ENCODE measurements around the gene AUH. TPM values are rescaled to one million over a fixed set of nuclear protein-coding genes. Genes with fewer than 3 reads are reported as not detected.

Gene AUH
- total RNA-seq, 3 donors from 2014 or later = 23.6 to 24.6 (median 23.8) TPM

- Mint-ChIP-seq H3K4me1 (ENCODE audit: low read depth) (peaks cover 25% of the 10 kb centered on the region), H3K36me3 (ENCODE audit: insufficient read depth) (peaks cover 7% of the 10 kb centered on the region), H3K4me3 (no peak overlapping the region), H3K27me3 (ENCODE audit: low read depth) (no peaks in the 10 kb centered on the region), H3K9me3 (no peaks in the 10 kb centered on the region)
- DNase-seq = no peak
- ATAC-seq = no peak
Measured at GRCh38 chr9:91247278-91247677, 114.4 kb downstream of the AUH start.

DNA sequence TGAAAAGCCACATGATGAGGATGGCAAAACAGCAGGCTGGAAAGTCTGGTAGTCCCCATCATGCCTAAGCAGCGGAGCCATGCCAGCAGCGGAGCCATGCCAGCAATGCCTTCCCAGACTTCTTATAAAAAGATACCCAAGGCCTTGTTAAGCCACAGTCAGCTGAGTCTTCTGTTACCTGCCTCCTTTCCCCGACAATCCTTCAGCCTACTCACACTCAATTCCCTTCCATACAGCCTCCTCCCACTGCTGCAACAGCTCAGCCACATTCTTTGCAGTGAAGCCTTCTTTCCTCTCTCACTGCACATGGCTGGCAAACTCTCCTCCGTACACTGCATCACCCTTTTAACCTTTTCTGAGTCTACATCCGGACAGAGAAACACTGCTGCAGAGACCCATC, 114.9 kb downstream of the AUH start:
- ATAC-seq = no peak
- Mint-ChIP-seq H3K36me3 (ENCODE audit: insufficient read depth) (peaks cover 7% of the 10 kb centered on the region), H3K9me3 (no peaks in the 10 kb centered on the region), H3K4me1 (ENCODE audit: low read depth) (peaks cover 25% of the 10 kb centered on the region), H3K27me3 (ENCODE audit: low read depth) (no peaks in the 10 kb centered on the region), H3K4me3 (no peak overlapping the region)
- no peak for DNase-seq

DNA sequence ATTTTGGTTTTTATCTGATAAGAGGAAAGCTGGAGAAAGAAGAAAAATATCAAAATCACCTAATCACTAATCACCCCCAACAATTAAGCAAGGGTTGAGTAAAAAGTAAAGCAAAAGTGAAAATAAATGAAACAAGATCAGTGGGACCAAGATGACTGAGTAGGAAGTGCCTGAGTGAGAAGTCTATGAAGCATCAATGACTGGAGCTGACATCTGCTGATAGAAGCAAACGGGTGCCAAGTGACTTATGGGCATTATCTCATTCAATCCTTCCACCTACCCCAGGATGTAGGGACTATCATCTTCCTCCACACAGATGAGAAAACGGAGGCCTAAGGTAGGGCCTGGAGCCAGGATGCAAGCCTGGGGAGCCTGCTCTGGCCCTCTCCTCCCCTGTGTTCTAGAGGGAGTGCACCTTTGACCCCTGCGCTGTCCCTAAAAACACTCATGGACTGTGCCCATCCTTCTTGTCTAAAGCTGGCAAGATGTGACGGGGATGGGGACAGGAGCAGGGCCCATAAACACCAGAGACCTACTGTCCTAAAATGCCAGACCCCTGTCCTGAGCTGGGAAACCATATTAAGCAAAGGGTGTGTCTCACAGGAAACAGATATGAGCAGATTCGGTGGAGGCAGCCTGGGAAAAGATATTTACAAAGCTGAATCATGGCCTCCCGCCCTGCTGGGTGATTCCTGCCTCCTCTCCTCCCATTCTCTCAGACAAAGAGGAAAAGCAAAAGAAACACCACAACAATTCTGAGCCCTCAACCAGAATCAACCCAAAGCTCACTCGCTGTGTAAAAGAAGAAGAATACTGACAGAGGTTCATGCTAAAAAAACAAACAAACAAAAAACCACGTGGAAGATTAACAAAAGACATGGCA, 116.0 kb downstream of the AUH start:
- DNase-seq (no peak), ATAC-seq (peak; percentile 97 to 99)
- H3K27me3 Mint-ChIP-seq (ENCODE audit: low read depth) = no peaks in the 10 kb centered on the region
- H3K36me3 Mint-ChIP-seq (ENCODE audit: insufficient read depth) = peaks cover 7% of the 10 kb centered on the region
- H3K9me3 Mint-ChIP-seq = no peaks in the 10 kb centered on the region
- H3K4me3 Mint-ChIP-seq = no peak overlapping the region
- peaks cover 25% of the 10 kb centered on the region for H3K4me1 Mint-ChIP-seq (ENCODE audit: low read depth)

DNA sequence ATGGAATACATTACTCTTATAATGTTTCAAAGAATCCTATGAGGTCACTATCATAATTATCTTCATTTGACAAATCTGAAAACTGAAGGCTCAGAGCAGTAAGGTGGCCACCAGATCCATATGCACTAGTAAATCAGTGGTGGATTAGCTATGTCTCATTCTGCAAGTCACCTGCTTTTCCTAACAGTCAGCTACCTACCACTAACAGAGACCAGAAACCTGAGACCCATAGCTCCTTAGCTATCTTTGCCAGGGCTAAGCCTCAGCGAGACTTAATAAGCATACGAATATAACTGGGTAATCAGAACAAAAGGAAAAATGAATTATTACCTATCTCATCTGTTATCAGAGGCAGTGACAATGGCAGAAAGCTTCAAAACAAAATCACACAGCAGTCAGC, 118.7 kb downstream of the AUH start:
- no peak for ATAC-seq
- Mint-ChIP-seq H3K4me1 (ENCODE audit: low read depth) (peaks cover 25% of the 10 kb centered on the region), H3K36me3 (ENCODE audit: insufficient read depth) (peaks cover 7% of the 10 kb centered on the region), H3K27me3 (ENCODE audit: low read depth) (no peaks in the 10 kb centered on the region), H3K9me3 (no peaks in the 10 kb centered on the region), H3K4me3 (no peak overlapping the region)
- DNase-seq = no peak

DNA sequence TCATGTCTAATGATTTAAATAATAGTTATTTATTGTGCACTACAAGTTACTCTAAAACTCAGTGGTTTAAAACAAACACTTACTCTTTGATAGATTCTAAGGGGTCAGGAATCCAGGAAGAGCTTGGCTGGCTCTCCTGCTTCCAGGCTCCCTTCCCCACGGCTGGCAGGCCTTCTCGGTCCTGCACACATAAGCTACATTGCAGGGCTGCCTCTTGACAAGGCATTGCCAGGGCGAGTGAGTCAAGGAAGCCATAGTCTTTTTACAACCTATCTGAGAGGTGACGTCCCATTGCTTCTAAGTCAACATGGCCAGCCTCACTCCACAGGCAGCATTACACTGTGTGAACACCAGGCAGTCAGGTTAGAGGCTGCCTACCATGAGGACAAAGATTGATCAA, 119.8 kb downstream of the AUH start:
- H3K4me3 Mint-ChIP-seq = no peak overlapping the region
- H3K4me1 Mint-ChIP-seq (ENCODE audit: low read depth) = peaks cover 17% of the 10 kb centered on the region
- no peaks in the 10 kb centered on the region for H3K9me3 Mint-ChIP-seq
- H3K27me3 Mint-ChIP-seq (ENCODE audit: low read depth) = no peaks in the 10 kb centered on the region
- ATAC-seq = no peak
- DNase-seq = no peak
- peaks cover 11% of the 10 kb centered on the region for H3K36me3 Mint-ChIP-seq (ENCODE audit: insufficient read depth)

DNA sequence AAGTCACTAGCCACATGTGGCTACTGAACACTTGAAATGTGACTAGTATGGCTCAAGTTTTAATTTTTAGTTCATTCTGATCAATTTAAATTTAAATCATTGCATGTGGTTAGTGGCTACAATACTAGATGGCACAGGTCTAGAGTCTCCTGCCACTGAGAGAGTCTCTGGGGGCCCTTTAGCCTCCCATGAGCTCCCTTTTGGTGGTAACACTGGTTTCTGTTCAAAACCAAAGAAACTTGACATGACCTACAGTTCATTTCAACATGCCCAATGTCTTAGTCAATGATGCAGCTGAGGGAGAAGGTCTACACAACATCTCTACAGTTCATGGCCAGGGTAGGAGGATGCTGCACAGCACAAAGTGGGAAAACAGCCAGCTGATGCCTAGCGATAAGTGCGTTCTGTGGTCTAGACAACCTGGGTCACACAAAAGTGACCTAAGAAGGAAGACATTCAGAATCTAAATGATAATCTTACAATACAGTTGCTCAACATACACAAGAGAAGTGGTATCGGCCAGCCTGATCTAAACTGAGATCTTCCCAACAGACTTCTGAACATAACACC, 121.0 kb downstream of the AUH start:
- H3K36me3 Mint-ChIP-seq (ENCODE audit: insufficient read depth) = peaks cover 11% of the 10 kb centered on the region
- no peaks in the 10 kb centered on the region for H3K9me3 Mint-ChIP-seq
- peaks cover 10% of the 10 kb centered on the region for H3K4me1 Mint-ChIP-seq (ENCODE audit: low read depth)
- DNase-seq (no peak), ATAC-seq (no peak)
- no peaks in the 10 kb centered on the region for H3K27me3 Mint-ChIP-seq (ENCODE audit: low read depth)
- H3K4me3 Mint-ChIP-seq = no peak overlapping the region

GRCh38 chr9:91239367-91240111, 122.2 kb downstream of the AUH start:
- no peaks in the 10 kb centered on the region for H3K9me3 Mint-ChIP-seq
- H3K36me3 Mint-ChIP-seq (ENCODE audit: insufficient read depth) = peaks cover 11% of the 10 kb centered on the region
- H3K4me3 Mint-ChIP-seq = no peak overlapping the region
- DNase-seq (no peak), ATAC-seq (no peak)
- no peaks in the 10 kb centered on the region for H3K4me1 Mint-ChIP-seq (ENCODE audit: low read depth)
- H3K27me3 Mint-ChIP-seq (ENCODE audit: low read depth) = no peaks in the 10 kb centered on the region

DNA sequence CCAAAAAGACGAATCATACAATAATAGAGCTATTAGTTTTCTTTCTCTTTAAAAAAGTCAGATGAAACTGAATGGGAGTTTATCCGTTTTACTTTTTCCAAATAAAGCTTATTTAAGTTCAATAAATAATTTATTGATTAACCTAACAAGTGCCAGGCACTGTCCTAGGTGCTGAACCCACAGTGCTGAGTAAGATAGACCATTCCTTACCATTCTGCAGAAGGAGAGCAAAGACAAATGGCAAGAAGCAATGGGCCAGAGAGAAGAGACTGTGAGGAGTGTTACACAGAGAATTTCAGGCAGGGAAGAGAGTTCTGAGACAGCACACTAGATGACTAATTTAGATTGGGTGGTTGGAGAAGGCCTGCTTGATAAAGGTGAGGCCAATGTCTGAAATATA, 127.2 kb downstream of the AUH start:
- ATAC-seq (no peak), DNase-seq (no peak)
- Mint-ChIP-seq H3K27me3 (ENCODE audit: low read depth) (no peaks in the 10 kb centered on the region), H3K9me3 (no peaks in the 10 kb centered on the region), H3K36me3 (ENCODE audit: insufficient read depth) (peaks cover 8% of the 10 kb centered on the region), H3K4me1 (ENCODE audit: low read depth) (no peaks in the 10 kb centered on the region), H3K4me3 (no peak overlapping the region)

GRCh38 chr9:91231619-91232018, 130.1 kb downstream of the AUH start:
- DNase-seq = no peak
- no peaks in the 10 kb centered on the region for H3K4me1 Mint-ChIP-seq (ENCODE audit: low read depth)
- H3K27me3 Mint-ChIP-seq (ENCODE audit: low read depth) = no peaks in the 10 kb centered on the region
- no peak overlapping the region for H3K4me3 Mint-ChIP-seq
- peaks cover 5% of the 10 kb centered on the region for H3K36me3 Mint-ChIP-seq (ENCODE audit: insufficient read depth)
- ATAC-seq = no peak
- no peaks in the 10 kb centered on the region for H3K9me3 Mint-ChIP-seq

DNA sequence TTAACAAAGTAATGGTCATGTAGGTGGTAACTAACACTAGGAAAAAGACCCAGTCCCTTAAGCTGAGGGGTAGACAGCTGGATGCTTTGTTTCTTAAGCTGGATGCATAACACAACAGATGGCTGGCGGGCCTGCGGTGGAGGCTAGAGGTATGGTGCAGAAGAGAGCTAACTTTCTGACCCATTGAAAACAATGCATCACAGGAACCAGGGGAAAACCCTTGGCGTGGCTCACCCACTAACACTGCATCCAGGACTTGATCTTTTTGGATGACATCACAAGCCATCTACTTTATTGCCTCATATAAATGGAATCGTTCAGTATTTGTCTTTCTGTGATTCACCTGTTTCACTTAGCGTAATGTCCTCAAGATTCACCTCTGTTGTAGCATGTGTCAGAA, 138.7 kb downstream of the AUH start:
- Mint-ChIP-seq H3K27me3 (ENCODE audit: low read depth) (no peaks in the 10 kb centered on the region), H3K4me3 (no peak overlapping the region), H3K36me3 (ENCODE audit: insufficient read depth) (peaks cover 12% of the 10 kb centered on the region), H3K4me1 (ENCODE audit: low read depth) (peaks cover 3% of the 10 kb centered on the region), H3K9me3 (no peaks in the 10 kb centered on the region)
- ATAC-seq (peak; percentile 58 to 81), DNase-seq (no peak)

- Mint-ChIP-seq H3K4me1 (ENCODE audit: low read depth) (peaks cover 3% of the 10 kb centered on the region), H3K27me3 (ENCODE audit: low read depth) (no peaks in the 10 kb centered on the region), H3K9me3 (no peaks in the 10 kb centered on the region), H3K4me3 (no peak overlapping the region), H3K36me3 (ENCODE audit: insufficient read depth) (peaks cover 12% of the 10 kb centered on the region)
- no peak for DNase-seq
- ATAC-seq = no peak
Measured at GRCh38 chr9:91222457-91222856, 139.3 kb downstream of the AUH start.

GRCh38 chr9:91221332-91221731, 140.4 kb downstream of the AUH start:
- H3K9me3 Mint-ChIP-seq = no peaks in the 10 kb centered on the region
- H3K4me1 Mint-ChIP-seq (ENCODE audit: low read depth) = peaks cover 3% of the 10 kb centered on the region
- peaks cover 12% of the 10 kb centered on the region for H3K36me3 Mint-ChIP-seq (ENCODE audit: insufficient read depth)
- H3K4me3 Mint-ChIP-seq = no peak overlapping the region
- no peaks in the 10 kb centered on the region for H3K27me3 Mint-ChIP-seq (ENCODE audit: low read depth)
- ATAC-seq (no peak), DNase-seq (no peak)

GRCh38 chr9:91220491-91221135, 141.1 kb downstream of the AUH start:
- peaks cover 3% of the 10 kb centered on the region for H3K4me1 Mint-ChIP-seq (ENCODE audit: low read depth)
- DNase-seq (no peak), ATAC-seq (no peak)
- H3K4me3 Mint-ChIP-seq = no peak overlapping the region
- H3K36me3 Mint-ChIP-seq (ENCODE audit: insufficient read depth) = peaks cover 12% of the 10 kb centered on the region
- H3K9me3 Mint-ChIP-seq = no peaks in the 10 kb centered on the region
- no peaks in the 10 kb centered on the region for H3K27me3 Mint-ChIP-seq (ENCODE audit: low read depth)

- Mint-ChIP-seq H3K9me3 (no peaks in the 10 kb centered on the region), H3K4me3 (no peak overlapping the region), H3K36me3 (ENCODE audit: insufficient read depth) (peaks cover 12% of the 10 kb centered on the region), H3K27me3 (ENCODE audit: low read depth) (no peaks in the 10 kb centered on the region), H3K4me1 (ENCODE audit: low read depth) (peaks cover 3% of the 10 kb centered on the region)
- ATAC-seq (peak in 1 of 2 donors; percentile 36), DNase-seq (no peak)
Measured at GRCh38 chr9:91220021-91220420, 141.7 kb downstream of the AUH start.

All from activated T-cell treated with anti-CD3 and anti-CD28 coated beads, Interleukin-2, amount 50 U/mL, for 4 hours (primary cell).